Fibroblast of skin of abdomen (primary cell): ENCODE results near the gene ABCF2.

Source experiments
- DNase-seq: peaks from one replicate; pipeline ENCODE4 v3.0.0-alpha.2; 2013

Gene ABCF2

DNA sequence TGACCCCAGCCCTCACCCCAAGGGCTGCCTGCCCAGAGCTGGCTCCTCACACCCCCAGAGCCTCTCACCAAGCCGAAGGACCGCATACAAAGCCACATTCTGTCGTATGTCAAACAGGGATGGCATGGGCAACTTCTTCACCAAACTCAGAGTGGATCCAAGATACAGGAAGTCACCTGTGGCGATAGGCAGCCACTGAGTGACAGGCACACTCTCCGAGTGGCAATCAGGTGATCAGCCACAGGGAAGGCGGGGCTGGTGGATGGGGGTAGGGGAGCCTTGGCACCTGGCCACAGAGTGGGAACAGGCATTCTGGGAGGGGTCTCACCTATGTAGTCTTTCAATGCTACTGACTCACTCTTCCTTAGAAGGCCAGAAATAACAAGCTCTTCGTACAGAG is 32.8 kb downstream of the ABCF2 start:
- no peak for DNase-seq

- no peak for DNase-seq
Measured at GRCh38 chr7:151193203-151193978, 33.6 kb downstream of the ABCF2 start.

GRCh38 chr7:151192002-151192539 is 34.9 kb downstream of the ABCF2 start:
- DNase-seq = no peak

GRCh38 chr7:151191544-151191943 is 35.5 kb downstream of the ABCF2 start:
- no peak for DNase-seq

GRCh38 chr7:151189038-151189437 is 38.0 kb downstream of the ABCF2 start:
- no peak for DNase-seq

DNA sequence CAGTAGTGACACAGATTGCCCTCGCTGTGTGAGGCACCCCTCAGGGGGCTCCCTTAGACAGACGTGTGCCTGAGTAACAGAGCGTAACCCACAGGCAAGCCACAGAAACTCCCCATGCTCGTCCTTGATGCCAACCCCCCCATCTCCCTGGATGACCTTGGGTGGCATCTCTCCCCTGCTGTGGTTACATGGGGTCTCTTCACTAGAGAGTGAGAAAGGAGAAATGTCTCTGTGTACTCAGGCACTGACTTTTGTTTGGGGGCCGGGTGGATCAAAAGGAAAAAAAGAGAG is 38.8 kb downstream of the ABCF2 start:
- no peak for DNase-seq

DNA sequence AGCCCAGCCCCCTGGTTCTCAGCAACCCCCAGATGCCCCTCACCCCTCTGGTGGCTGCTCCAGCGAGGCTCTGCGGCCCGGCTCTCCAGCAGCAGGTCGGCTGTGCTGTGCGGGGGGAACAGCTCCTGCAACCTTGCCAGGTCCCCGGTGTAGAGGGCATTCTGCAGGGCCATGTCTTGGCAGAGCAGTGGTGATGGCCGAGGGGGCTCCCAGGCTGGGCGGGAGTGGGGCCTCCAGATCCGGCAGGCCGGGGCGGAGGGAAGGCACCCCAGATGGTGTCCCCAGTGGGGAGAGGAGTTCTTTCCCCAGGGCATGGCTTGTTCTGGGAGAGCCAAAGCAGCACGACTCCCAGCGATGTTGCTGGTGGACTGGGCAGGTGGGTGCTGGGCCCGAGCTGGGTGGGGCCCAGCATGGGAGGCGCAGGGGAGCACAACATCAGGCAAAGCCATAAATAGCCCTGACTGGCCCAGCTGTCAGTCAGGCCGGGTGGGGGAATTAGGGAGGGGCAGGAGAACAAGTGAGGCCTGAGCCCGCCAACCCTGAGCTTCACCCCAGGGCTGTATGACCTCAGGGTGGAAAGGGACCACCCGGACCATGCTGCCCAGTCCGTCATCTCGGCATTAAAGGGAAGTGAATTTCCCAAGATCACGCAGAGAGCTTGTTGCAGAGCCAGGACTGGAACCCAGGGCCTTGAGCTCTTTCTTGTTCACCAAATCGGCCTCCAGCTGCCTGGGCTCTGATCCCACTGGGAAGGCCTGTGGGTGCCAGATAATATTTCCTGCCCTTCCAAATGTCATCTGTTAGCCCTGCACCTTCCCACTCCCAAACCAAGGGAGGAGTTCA is 39.4 kb downstream of the ABCF2 start:
- no peak for DNase-seq

DNA sequence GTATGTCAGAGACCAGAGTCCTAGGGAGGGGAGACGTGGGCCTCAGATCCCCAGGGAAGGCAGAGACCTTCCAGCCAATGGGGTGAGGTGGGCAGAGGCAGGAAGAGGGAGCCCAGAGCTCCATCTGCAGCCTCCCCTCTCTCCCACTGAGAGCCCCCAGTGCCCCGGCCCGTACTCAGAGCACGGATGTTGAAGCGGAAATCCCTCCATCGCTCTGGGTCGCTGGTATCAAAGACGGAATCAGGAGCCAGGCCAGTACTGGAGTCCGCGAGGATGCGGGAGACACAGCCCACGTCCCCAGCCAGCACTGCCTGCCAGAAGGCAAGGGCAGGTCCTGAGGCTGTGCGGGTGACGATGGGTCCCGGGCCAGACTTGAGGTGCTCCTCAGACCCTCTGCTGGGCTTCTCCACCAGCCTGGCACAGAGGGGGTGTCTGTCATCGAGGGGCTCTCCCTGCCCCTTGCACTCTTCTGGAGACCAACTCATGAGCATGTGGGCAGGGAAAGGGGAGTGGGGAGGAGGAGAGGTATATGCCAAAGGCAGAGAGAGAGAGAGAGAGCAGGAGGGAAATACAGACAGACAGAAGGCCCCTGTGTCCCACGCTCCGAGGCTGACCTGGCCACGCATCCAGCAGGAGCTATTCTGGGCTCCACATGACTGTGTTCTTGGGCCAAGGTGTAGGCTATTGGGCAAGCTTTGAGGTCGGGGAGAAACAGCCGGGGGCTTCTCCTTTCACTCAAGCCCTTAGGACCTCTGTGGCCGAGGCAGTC is 40.2 kb downstream of the ABCF2 start, which contains the start of gene ASB10:
ASB10 (minus strand) TSS at position 611 of the 769 bp plus-strand sequence; CDS start at position 491, 120 bp downstream.
- no peak for DNase-seq

DNA sequence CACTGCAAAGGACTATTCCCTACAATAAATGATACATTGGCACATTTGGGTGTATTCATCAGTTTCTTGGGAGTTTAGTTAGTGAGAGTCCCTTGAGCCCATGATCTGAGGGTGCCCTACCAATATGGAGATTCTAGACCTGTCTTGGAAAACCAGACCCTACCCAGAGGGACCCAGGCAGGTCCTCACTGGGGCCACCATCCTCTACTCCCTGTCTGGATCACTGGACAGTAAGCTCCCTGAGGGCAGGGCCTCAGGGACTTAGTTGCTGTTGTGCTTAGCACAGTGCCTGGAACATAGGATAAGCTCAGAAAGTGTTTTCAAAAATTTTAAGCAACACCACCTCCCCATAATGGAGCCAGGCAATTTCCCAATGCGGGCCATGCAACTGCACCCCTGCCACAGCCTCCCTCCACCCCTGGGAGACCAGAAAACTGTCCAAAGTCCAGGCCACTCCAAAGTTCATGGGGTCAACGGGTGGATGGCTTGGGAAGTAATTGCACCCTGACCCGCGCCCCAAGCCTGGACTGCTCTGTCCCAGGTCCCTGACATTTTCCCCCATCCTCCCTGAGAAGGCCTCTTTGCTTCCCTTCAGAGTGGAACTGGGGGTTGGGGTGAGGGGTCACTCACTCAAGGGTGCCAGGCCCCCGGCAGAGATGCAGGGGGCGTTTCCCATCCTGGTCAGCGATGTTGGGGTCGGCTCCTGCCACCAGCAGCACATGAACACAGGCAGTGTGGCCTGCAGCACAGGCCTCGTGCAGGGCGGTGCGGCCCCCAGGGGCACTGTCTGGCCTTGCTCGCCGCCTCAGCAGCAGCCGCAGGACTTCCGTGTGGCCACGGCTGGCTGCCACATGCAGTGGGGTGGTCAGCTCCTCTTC is 41.0 kb downstream of the ABCF2 start:
- no peak for DNase-seq

- no peak for DNase-seq
Measured at GRCh38 chr7:151181011-151181431, 46.0 kb downstream of the ABCF2 start.

DNA sequence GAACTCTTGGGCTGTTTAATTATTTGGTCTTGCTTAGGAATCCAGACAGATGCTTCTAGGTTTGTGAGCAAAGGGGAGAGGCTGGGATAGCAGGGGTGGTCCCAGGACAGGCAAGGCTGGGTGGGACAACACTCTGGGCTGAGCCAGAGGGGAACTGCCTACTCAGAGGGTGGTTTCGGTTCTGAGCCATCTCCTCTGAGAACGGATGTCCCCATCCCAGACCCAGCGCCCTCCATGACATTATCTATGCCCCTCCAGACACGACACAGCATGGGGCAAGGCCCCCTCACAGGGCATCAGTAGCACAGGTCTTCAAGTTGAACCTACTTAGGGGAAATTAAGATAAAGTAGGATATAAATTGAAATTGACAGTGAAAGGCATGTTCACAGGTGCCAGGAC is 47.1 kb downstream of the ABCF2 start:
- DNase-seq = no peak

DNA sequence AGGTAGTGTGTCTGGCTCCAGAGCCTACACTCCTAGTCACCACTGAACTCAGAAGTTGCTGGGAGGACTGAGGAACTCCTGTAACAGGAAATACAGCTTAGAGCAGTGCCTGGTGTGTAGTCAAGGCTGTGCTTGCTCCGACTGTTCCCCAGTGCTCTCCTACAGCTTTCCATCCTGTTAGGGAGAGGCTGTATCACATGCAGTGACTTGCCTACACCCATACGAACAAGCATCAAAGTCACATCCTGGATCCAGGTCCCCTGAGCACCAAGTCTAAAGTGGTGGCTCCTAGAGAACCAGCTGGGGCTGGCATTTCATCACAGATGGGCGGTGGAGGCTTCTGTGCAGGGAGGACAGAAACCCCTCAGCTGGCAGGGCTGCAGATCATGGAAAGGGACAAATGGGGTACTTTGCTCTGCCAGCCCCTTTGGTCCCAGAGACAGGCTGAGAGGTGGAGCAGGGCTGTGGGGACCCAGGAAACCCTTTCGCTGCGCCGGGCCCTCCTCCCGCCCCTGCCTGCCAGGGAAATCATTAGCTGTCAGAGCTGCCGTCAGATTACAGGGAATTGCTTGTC is 47.6 kb downstream of the ABCF2 start:
- DNase-seq = no peak

GRCh38 chr7:151178831-151179230 is 48.2 kb downstream of the ABCF2 start:
- no peak for DNase-seq

- no peak for DNase-seq
Measured at GRCh38 chr7:151178236-151178635, 48.8 kb downstream of the ABCF2 start.

GRCh38 chr7:151177310-151177709 is 49.7 kb downstream of the ABCF2 start:
- no peak for DNase-seq

DNA sequence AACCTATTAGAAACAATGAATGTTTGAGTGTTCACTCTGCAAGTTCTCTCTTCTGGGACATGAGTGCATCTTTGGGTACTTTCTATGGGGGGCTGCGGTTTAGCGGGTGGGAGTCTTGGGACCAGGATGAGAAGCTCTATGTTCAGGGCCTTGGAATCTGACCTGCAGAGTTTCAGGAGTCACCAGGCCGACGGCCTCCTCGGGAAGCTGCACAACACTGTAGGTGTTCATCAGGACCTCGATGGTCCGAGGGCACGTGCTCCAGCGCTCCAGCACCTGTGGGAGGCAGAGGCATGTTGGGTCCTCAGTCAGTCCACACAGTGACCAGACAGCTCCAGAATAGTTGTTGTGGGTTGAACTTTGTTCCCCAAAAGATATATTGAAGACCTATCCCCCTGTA is 50.6 kb downstream of the ABCF2 start:
- DNase-seq = no peak

DNA sequence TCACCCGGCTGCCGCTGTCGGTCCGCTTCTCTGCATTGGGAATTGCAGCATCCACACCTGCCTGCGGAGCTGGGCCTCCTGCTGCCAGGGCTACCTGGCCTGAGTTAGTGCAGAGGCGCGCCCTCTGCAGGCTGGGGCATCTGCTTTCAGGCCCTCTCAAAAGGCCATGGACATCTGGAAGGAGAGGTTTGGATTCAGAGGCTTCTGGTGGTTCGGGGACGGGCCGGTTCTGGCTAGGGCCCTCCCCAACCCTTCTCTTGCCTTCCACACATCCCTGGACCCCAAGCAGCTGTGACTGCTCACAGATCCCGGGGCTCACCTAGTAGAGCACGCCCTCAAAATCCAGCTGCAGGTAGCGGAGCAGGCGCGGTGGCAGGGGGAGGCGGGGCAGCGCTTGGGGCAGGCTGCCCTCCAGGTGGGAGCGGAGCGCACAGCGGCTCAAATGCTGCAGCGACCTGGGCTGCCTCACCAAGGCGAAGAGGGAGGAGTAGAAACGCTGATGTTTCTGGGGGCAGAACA is 51.2 kb downstream of the ABCF2 start:
- no peak for DNase-seq

GRCh38 chr7:151175047-151175792 is 51.8 kb downstream of the ABCF2 start:
- no peak for DNase-seq

GRCh38 chr7:151174246-151175046 is 52.6 kb downstream of the ABCF2 start:
- no peak for DNase-seq
